ENCODE results near the gene CDKN2B-AS1.

CDKN2B-AS1 gene

DNA sequence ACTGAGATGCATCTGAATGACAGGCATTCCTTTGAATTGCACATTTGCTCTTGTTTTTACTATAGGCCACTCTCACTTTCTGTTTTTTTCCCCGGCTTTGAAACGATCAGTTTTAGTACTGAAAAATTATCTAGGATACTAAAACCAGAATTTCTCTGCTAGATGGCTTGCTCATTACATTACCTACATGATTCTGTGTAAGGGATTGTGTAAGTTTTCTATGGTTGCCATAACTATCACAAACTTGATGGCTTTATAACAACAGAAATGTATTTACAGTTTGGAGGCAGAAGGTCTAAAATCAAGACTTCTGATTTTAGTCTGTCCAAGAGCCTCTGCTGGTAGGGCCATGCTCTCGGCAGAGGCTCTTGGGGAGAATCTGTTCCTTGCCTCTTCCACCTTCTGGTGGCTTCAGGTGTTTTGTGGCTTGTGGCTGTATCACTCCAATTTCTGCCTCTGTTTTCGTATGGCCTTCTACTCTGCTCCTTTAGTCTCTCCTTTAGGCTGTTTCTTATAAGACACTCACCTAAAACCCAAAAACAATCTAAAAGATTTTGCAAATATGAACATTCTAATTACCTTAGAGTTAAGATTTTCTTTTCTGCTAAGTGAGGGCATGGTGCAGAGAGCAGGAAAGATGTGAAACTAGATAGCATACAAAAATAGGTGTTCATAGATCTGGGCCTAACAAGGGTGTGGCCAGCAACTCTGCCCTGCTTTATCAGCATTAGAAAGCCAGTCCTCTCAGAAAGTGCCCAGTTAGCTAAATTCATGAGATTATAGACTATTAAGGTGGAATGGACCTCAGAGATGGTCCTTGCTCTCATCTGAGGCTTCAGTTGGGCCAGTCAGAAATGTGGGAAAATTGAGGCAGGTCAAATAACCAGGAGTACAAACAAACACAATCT lies 107.8 kb downstream of the CDKN2B-AS1 start:
- H3K27me3 ChIP-seq (ENCODE audit: control insufficient read depth in 5 of 5, insufficient read depth in 4 of 5, low read length in 5 of 5), result no peaks in the 10 kb centered on the region
- H3K9me3 ChIP-seq (ENCODE audit: control insufficient read depth in 5 of 5, low read length in 5 of 5), result no peaks in the 10 kb centered on the region
- H3K36me3 ChIP-seq (ENCODE audit: control insufficient read depth in 5 of 5, insufficient read depth in 5 of 5, low read length in 5 of 5), result no peaks in the 10 kb centered on the region
- peak overlapping the region; percentile 80 for H3K27ac ChIP-seq (ENCODE audit: low read depth, low read length)
- H3K4me3 ChIP-seq (ENCODE audit: low read depth in 1 of 5, low read length in 5 of 5), result no peak overlapping the region
- peaks cover 0 to 30% (median 16%) of the 10 kb centered on the region in 5 donors for H3K4me1 ChIP-seq (ENCODE audit: control insufficient read depth in 5 of 5, insufficient read depth in 5 of 5, low read length in 5 of 5)
- H3K9ac ChIP-seq (ENCODE audit: low read length in 5 of 5), result peak overlapping the region in 1 of 5 donors; percentile 22

DNA sequence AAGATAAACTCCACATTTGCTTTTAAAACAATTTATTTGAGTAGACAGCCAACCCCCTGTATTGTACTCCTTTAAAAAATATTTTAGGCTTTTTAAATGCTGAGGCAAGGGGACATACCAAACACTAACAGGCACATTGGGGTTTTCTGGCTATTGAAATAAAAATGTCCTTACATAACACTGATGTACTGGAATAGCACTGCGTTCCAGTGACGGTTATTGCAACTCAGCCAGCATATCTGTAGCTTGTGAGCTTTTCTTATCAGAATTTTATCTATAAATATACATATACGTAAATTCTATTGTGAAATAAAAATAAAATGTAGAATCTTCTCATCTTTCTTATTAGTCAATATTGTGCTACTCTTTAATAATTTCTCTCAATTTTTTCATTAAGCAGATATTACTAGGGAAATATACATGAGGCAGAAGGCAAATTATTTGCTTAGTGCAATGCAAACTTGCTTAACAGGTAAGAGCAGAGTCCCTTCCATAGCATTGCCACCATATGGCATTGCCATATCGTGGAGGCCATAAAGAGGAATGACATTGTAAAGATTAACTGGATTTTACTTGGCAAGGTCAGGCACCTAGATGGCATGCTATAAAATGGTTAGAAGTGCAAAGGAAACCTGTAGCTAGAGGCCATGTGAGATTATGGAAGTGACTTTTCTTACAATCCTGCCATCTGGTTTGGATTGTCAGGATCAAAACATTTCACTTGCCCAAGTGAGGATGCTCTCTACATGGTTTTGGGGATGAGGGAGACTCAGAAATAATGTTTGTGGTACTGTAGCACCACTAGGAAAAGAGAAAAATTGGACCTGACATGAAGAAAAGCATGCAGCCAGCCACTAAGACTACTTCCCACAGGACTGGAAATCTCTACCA lies 109.3 kb downstream of the CDKN2B-AS1 start:
- peak overlapping the region in 2 of 5 donors; percentile 31 to 75 for H3K9ac ChIP-seq (ENCODE audit: low read length in 5 of 5)
- no peaks in the 10 kb centered on the region for H3K9me3 ChIP-seq (ENCODE audit: control insufficient read depth in 5 of 5, low read length in 5 of 5)
- H3K27me3 ChIP-seq (ENCODE audit: control insufficient read depth in 5 of 5, insufficient read depth in 4 of 5, low read length in 5 of 5), result no peaks in the 10 kb centered on the region
- peaks cover 0 to 17% (median 10%) of the 10 kb centered on the region in 5 donors for H3K4me1 ChIP-seq (ENCODE audit: control insufficient read depth in 5 of 5, insufficient read depth in 5 of 5, low read length in 5 of 5)
- H3K36me3 ChIP-seq (ENCODE audit: control insufficient read depth in 5 of 5, insufficient read depth in 5 of 5, low read length in 5 of 5), result no peaks in the 10 kb centered on the region
- H3K27ac ChIP-seq (ENCODE audit: low read depth, low read length), result peak overlapping the region; percentile 80
- H3K4me3 ChIP-seq (ENCODE audit: low read depth in 1 of 5, low read length in 5 of 5), result no peak overlapping the region

DNA sequence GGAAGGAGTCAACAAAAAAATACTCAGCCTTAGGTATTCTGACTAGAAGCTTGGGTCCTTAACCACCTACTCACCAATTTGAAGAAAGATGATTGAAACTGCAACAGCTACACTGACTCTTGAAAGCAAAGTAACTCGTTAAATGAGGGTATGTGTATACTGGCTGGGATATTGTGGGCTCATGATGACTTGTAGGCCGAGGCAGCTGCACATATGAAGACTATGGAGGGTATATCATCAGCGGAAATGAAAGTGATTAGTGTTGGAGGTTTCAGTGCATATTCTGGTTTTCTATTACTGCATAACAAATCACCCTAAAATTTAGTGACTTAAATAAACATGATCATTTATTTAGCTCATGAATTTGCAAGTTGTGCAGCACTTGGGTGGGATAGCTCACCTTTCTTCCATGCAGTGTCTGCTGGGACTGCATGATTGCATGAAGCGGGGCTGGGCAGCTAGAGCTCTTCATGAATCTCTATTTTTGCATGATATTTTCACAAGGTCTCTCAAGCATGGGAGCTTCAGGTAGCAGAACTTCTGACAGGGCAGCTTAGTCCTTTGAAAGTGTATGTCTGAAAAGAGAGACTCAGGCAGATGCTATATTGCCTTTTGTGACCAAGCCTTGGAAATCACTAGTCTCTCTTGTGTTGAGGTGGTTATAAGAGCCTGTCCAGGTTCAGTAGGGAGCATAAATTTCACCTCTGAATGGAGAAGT lies 110.6 kb downstream of the CDKN2B-AS1 start:
- no peak overlapping the region for H3K9ac ChIP-seq (ENCODE audit: low read length in 5 of 5)
- H3K4me3 ChIP-seq (ENCODE audit: low read depth in 1 of 5, low read length in 5 of 5), result no peak overlapping the region
- H3K27ac ChIP-seq (ENCODE audit: low read depth, low read length), result peak overlapping the region; percentile 80
- H3K36me3 ChIP-seq (ENCODE audit: control insufficient read depth in 5 of 5, insufficient read depth in 5 of 5, low read length in 5 of 5), result no peaks in the 10 kb centered on the region
- no peaks in the 10 kb centered on the region for H3K9me3 ChIP-seq (ENCODE audit: control insufficient read depth in 5 of 5, low read length in 5 of 5)
- H3K4me1 ChIP-seq (ENCODE audit: control insufficient read depth in 5 of 5, insufficient read depth in 5 of 5, low read length in 5 of 5), result peaks cover 0 to 18% (median 6%) of the 10 kb centered on the region in 5 donors
- no peaks in the 10 kb centered on the region for H3K27me3 ChIP-seq (ENCODE audit: control insufficient read depth in 5 of 5, insufficient read depth in 4 of 5, low read length in 5 of 5)

- Histone ChIP-seq H3K36me3 (ENCODE audit: control insufficient read depth in 5 of 5, insufficient read depth in 5 of 5, low read length in 5 of 5) (no peaks in the 10 kb centered on the region), H3K4me1 (ENCODE audit: control insufficient read depth in 5 of 5, insufficient read depth in 5 of 5, low read length in 5 of 5) (peaks cover 0 to 23% (median 6%) of the 10 kb centered on the region in 5 donors), H3K4me3 (ENCODE audit: low read depth in 1 of 5, low read length in 5 of 5) (no peak overlapping the region), H3K27ac (ENCODE audit: low read depth, low read length) (no peak overlapping the region), H3K9ac (ENCODE audit: low read length in 5 of 5) (no peak overlapping the region), H3K27me3 (ENCODE audit: control insufficient read depth in 5 of 5, insufficient read depth in 4 of 5, low read length in 5 of 5) (no peaks in the 10 kb centered on the region), H3K9me3 (ENCODE audit: control insufficient read depth in 5 of 5, low read length in 5 of 5) (no peaks in the 10 kb centered on the region)
Measured at GRCh38 chr9:22107202-22108045, 112.8 kb downstream of the CDKN2B-AS1 start.

DNA sequence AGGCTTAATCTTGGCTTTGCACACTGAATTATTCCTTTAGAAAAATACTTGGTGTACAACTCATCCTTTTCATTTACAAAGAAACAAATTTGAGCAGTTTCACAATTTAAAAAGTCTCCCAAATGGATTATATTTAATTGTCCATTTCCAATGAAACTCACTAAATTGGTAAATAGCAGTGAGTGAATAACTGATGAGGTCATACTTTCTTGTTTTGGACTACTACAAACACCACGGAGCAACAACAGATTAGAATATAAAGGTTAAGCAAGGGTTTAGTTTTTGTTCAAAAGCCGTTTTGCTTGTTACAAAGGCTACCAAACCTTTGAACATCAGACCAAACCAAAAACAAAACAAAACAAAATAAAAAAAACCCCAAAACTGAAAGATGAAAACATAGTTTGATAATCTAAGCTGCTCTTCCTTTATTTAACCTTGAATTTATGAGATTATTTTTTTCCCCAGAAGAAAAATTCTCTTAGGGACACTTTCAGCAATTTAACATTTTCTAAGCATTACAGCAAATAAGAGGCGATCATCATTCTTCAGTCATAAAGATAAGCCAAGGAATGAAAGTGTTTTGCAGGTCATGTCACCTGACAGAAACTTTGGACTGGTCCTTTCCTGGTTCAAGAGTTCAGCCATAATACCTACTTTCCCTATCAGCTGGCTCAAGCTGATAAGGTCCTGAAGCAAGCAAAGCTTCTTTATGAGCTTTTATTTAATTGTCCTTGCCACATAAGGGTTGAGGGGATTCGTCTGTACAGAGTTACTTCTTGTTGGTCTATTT lies 114.2 kb downstream of the CDKN2B-AS1 start:
- no peaks in the 10 kb centered on the region for H3K9me3 ChIP-seq (ENCODE audit: control insufficient read depth in 5 of 5, low read length in 5 of 5)
- H3K27me3 ChIP-seq (ENCODE audit: control insufficient read depth in 5 of 5, insufficient read depth in 4 of 5, low read length in 5 of 5), result no peaks in the 10 kb centered on the region
- H3K36me3 ChIP-seq (ENCODE audit: control insufficient read depth in 5 of 5, insufficient read depth in 5 of 5, low read length in 5 of 5), result no peaks in the 10 kb centered on the region
- H3K4me1 ChIP-seq (ENCODE audit: control insufficient read depth in 5 of 5, insufficient read depth in 5 of 5, low read length in 5 of 5), result peaks cover 0 to 17% (median 6%) of the 10 kb centered on the region in 5 donors
- no peak overlapping the region for H3K4me3 ChIP-seq (ENCODE audit: low read depth in 1 of 5, low read length in 5 of 5)
- no peak overlapping the region for H3K9ac ChIP-seq (ENCODE audit: low read length in 5 of 5)
- no peak overlapping the region for H3K27ac ChIP-seq (ENCODE audit: low read depth, low read length)

GRCh38 chr9:22111176-22111953 lies 116.8 kb downstream of the CDKN2B-AS1 start:
- H3K27ac ChIP-seq (ENCODE audit: low read depth, low read length), result no peak overlapping the region
- H3K27me3 ChIP-seq (ENCODE audit: control insufficient read depth in 5 of 5, insufficient read depth in 4 of 5, low read length in 5 of 5), result no peaks in the 10 kb centered on the region
- H3K9me3 ChIP-seq (ENCODE audit: control insufficient read depth in 5 of 5, low read length in 5 of 5), result no peaks in the 10 kb centered on the region

DNA sequence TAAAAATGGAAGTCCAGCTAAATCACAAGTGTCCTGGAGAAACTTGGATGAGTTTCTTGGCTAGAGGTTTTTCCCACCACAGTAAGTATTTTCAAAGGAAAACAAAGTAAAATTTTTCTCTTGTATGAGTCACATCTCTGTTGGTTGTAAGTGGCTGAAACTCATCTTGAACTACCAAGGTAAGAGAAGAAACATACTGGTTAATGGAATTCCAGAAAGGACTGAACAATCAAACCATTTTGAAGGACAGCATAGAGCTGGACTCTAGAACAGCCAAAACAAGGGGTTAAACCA lies 117.3 kb downstream of the CDKN2B-AS1 start:
- H3K9me3 ChIP-seq (ENCODE audit: control insufficient read depth in 5 of 5, low read length in 5 of 5), result no peaks in the 10 kb centered on the region
- peaks cover 0 to 10% (median 0%) of the 10 kb centered on the region in 5 donors for H3K4me1 ChIP-seq (ENCODE audit: control insufficient read depth in 5 of 5, insufficient read depth in 5 of 5, low read length in 5 of 5)
- no peak overlapping the region for H3K9ac ChIP-seq (ENCODE audit: low read length in 5 of 5)
- no peaks in the 10 kb centered on the region for H3K27me3 ChIP-seq (ENCODE audit: control insufficient read depth in 5 of 5, insufficient read depth in 4 of 5, low read length in 5 of 5)
- H3K27ac ChIP-seq (ENCODE audit: low read depth, low read length), result no peak overlapping the region
- no peak overlapping the region for H3K4me3 ChIP-seq (ENCODE audit: low read depth in 1 of 5, low read length in 5 of 5)
- H3K36me3 ChIP-seq (ENCODE audit: control insufficient read depth in 5 of 5, insufficient read depth in 5 of 5, low read length in 5 of 5), result no peaks in the 10 kb centered on the region

More at GRCh38 chr9:22111176-22111953, 116.8 kb downstream of the CDKN2B-AS1 start:
- H3K4me1 ChIP-seq (ENCODE audit: control insufficient read depth in 5 of 5, insufficient read depth in 5 of 5, low read length in 5 of 5), result peaks cover 0 to 10% (median 0%) of the 10 kb centered on the region in 5 donors
- no peaks in the 10 kb centered on the region for H3K36me3 ChIP-seq (ENCODE audit: control insufficient read depth in 5 of 5, insufficient read depth in 5 of 5, low read length in 5 of 5)
- no peak overlapping the region for H3K4me3 ChIP-seq (ENCODE audit: low read depth in 1 of 5, low read length in 5 of 5)
- no peak overlapping the region for H3K9ac ChIP-seq (ENCODE audit: low read length in 5 of 5)

Measured in subcutaneous abdominal adipose tissue (tissue), 5 donors.